ENCODE measurements around the gene ZBTB9.

- TF ChIP-seq, protein P1, sequence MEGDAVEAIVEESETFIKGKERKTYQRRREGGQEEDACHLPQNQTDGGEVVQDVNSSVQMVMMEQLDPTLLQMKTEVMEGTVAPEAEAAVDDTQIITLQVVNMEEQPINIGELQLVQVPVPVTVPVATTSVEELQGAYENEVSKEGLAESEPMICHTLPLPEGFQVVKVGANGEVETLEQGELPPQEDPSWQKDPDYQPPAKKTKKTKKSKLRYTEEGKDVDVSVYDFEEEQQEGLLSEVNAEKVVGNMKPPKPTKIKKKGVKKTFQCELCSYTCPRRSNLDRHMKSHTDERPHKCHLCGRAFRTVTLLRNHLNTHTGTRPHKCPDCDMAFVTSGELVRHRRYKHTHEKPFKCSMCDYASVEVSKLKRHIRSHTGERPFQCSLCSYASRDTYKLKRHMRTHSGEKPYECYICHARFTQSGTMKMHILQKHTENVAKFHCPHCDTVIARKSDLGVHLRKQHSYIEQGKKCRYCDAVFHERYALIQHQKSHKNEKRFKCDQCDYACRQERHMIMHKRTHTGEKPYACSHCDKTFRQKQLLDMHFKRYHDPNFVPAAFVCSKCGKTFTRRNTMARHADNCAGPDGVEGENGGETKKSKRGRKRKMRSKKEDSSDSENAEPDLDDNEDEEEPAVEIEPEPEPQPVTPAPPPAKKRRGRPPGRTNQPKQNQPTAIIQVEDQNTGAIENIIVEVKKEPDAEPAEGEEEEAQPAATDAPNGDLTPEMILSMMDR (IDR thresholded peaks at IDR 0.05): no peak
- TF ChIP-seq POLR2A (IDR thresholded peaks at IDR 0.05): no peak
Observed at GRCh38 chr6:33441457-33441856, 12.9 kb upstream of the ZBTB9 start.

Measured in lower leg skin (tissue), 3 donors.